ENCODE results near the gene NOP56. TPM values are rescaled to one million over a fixed set of nuclear protein-coding genes. Genes with fewer than 3 reads are reported as not detected.

NOP56 gene
- 115 and 127 TPM in 2 replicates for total RNA-seq

DNA sequence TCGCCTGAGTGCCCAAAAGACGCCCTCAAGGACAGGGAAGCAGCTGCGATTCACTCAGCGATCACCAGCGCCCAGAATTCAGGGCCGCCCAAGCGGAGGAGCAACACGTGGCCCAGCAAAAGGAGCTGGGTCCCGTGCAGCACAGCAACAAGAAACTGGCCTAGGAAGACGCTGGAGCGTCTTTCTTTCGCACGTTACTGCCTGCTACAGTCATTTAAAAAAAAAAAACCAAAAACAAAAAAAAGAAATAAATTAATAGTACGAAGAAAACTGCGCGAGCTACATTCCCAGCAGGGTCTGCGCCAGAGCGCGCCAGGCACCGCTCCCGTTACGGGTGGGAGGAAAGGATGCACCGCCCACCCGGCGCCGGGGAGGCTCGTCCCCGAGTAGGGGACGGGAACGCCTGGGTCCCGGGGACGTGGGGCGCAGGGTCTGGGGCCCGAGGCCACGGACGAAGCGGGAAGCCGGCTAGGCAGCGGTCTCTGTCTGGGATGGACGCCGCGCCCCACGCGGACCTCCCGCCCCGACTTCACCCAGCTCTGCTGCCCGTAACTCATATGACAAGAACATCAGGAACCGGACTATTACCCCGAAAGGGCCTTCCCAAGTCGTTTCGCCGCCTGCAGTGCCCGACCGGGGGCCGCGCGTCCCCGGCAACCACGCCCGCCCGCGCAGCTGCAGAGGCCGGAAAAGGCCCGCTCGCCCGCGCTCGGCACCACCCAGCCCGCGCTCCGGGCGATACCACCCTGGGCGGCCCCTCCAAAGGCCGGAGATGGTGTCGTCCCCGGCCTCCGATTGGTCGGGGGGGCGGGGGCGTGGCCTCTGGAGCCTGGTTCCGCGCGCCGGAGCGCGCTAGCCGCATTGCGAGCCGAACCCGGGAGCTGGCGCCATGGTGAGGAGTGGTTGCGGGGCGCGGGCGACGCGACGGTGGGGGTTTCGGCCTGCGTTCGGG lies at the start of gene NOP56:
NOP56 (plus strand) TSS at position 861 of the 952 bp plus-strand sequence; CDS start at position 890, 29 bp downstream.
- TF ChIP-seq, protein P1, sequence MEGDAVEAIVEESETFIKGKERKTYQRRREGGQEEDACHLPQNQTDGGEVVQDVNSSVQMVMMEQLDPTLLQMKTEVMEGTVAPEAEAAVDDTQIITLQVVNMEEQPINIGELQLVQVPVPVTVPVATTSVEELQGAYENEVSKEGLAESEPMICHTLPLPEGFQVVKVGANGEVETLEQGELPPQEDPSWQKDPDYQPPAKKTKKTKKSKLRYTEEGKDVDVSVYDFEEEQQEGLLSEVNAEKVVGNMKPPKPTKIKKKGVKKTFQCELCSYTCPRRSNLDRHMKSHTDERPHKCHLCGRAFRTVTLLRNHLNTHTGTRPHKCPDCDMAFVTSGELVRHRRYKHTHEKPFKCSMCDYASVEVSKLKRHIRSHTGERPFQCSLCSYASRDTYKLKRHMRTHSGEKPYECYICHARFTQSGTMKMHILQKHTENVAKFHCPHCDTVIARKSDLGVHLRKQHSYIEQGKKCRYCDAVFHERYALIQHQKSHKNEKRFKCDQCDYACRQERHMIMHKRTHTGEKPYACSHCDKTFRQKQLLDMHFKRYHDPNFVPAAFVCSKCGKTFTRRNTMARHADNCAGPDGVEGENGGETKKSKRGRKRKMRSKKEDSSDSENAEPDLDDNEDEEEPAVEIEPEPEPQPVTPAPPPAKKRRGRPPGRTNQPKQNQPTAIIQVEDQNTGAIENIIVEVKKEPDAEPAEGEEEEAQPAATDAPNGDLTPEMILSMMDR (IDR thresholded peaks at IDR 0.05; ENCODE audit: insufficient read depth, low read depth, low read length), result no peak
- peak; percentile 92 for DNase-seq (ENCODE audit: low read depth)
- peak within 1 kb of the TSS; percentile 86 for H3K4me3 ChIP-seq (ENCODE audit: low read depth, low read length)

DNA sequence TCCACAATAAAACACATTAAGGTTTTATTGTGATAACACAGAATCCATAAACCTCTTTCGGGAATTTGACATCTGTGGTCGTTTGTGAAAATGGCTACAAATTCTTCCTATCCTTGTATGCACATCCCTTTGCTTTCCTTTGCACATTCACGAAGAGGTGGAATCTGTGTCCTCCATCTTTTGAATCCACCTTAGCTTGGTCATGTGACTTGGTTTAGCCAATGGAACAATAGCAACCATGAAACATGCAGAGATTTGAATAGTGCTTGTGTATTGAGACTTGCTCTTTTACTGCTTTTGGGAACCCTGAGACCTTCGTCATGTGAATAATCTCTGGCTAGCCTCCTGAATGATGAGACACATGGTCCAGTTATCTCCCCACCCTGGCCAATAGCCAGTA lies 49.7 kb upstream of the NOP56 start:
- no peak for DNase-seq (ENCODE audit: low read depth)
- no peak overlapping the region for H3K4me3 ChIP-seq (ENCODE audit: low read depth, low read length)
- TF ChIP-seq, protein P1 (IDR thresholded peaks at IDR 0.05; ENCODE audit: insufficient read depth, low read depth, low read length), result no peak

GRCh38 chr20:2603816-2604505 lies 48.5 kb upstream of the NOP56 start:
- TF ChIP-seq, protein P1 (IDR thresholded peaks at IDR 0.05; ENCODE audit: insufficient read depth, low read depth, low read length), result no peak
- DNase-seq (ENCODE audit: low read depth), result no peak
- no peak overlapping the region for H3K4me3 ChIP-seq (ENCODE audit: low read depth, low read length)

GRCh38 chr20:2604506-2604835 lies 48.0 kb upstream of the NOP56 start:
- H3K4me3 ChIP-seq (ENCODE audit: low read depth, low read length), result no peak overlapping the region
- no peak for DNase-seq (ENCODE audit: low read depth)
- TF ChIP-seq, protein P1 (IDR thresholded peaks at IDR 0.05; ENCODE audit: insufficient read depth, low read depth, low read length), result no peak

GRCh38 chr20:2606507-2607006 lies 45.9 kb upstream of the NOP56 start:
- H3K4me3 ChIP-seq (ENCODE audit: low read depth, low read length), result no peak overlapping the region
- no peak for DNase-seq (ENCODE audit: low read depth)
- TF ChIP-seq, protein P1 (IDR thresholded peaks at IDR 0.05; ENCODE audit: insufficient read depth, low read depth, low read length), result no peak

- H3K4me3 ChIP-seq (ENCODE audit: low read depth, low read length), result no peak overlapping the region
- TF ChIP-seq, protein P1 (IDR thresholded peaks at IDR 0.05; ENCODE audit: insufficient read depth, low read depth, low read length), result no peak
- no peak for DNase-seq (ENCODE audit: low read depth)
Observed at GRCh38 chr20:2610326-2610725, 42.1 kb upstream of the NOP56 start.
